Measurements from ENCODE around the gene TCF25. TPM values are rescaled to one million over a fixed set of nuclear protein-coding genes. Genes with fewer than 3 reads are reported as not detected.

Gene TCF25
- total RNA-seq, 1 donor from 2014 or later, result 162 TPM

- intact Hi-C loops (cut with DNase I), result no loop called here
- H3K36me3 ChIP-seq, result peaks cover 31% of the 10 kb centered on the region
- H3K4me3 ChIP-seq, result peak overlapping the region; percentile 21
- no peak overlapping the region for H3K27ac ChIP-seq
- H3K9me3 ChIP-seq, result no peaks in the 10 kb centered on the region
- no peak for TF ChIP-seq CTCF (IDR thresholded peaks at IDR 0.05)
- DNase-seq (peak; percentile 79), ATAC-seq (peak; percentile 82)
- no peaks in the 10 kb centered on the region for H3K27me3 ChIP-seq
- H3K4me1 ChIP-seq, result no peaks in the 10 kb centered on the region
Observed at GRCh38 chr16:89958068-89958467, 84.7 kb downstream of the TCF25 start.

- no peak overlapping the region for H3K27ac ChIP-seq
- peaks cover 31% of the 10 kb centered on the region for H3K36me3 ChIP-seq
- no peak overlapping the region for H3K4me3 ChIP-seq
- no peak for TF ChIP-seq CTCF (IDR thresholded peaks at IDR 0.05)
- intact Hi-C loops (cut with DNase I), result no loop called here
- ATAC-seq (no peak), DNase-seq (no peak)
- H3K4me1 ChIP-seq, result no peaks in the 10 kb centered on the region
- no peaks in the 10 kb centered on the region for H3K27me3 ChIP-seq
- H3K9me3 ChIP-seq, result no peaks in the 10 kb centered on the region
Observed at GRCh38 chr16:89958596-89958995, 85.2 kb downstream of the TCF25 start.

GRCh38 chr16:89960966-89961365 lies 87.6 kb downstream of the TCF25 start:
- Histone ChIP-seq H3K27ac (no peak overlapping the region), H3K4me1 (no peaks in the 10 kb centered on the region), H3K4me3 (no peak overlapping the region), H3K27me3 (no peaks in the 10 kb centered on the region), H3K9me3 (no peaks in the 10 kb centered on the region), H3K36me3 (peaks cover 35% of the 10 kb centered on the region)
- ATAC-seq (no peak), DNase-seq (no peak)
- intact Hi-C loops (cut with DNase I), result no loop called here
- no peak for TF ChIP-seq CTCF (IDR thresholded peaks at IDR 0.05)

Other genes with a start within 250 kb of the TCF25 start
- gene CHMP1A, start 215.9 kb upstream of the TCF25 start, total RNA-seq, result 74.0 TPM
- 8.1 TPM for gene SPATA33, start 215.8 kb upstream of the TCF25 start, total RNA-seq
- 81.5 TPM for gene CDK10, start 186.9 kb upstream of the TCF25 start, total RNA-seq
- gene SPATA2L, start 171.9 kb upstream of the TCF25 start, total RNA-seq, result 13.3 TPM
- gene VPS9D1, start 152.7 kb upstream of the TCF25 start, total RNA-seq, result 15.7 TPM
- 35.8 TPM for gene ZNF276, start 152.1 kb upstream of the TCF25 start, total RNA-seq
- 6.1 TPM for gene FANCA, start 56.9 kb upstream of the TCF25 start, total RNA-seq
- gene SPIRE2, start 45.1 kb upstream of the TCF25 start, total RNA-seq, result 9.5 TPM
- gene MC1R, start 45.3 kb downstream of the TCF25 start, total RNA-seq, result 3.6 TPM
- 1.5 TPM for gene TUBB3, start 49.8 kb downstream of the TCF25 start, total RNA-seq
- gene DEF8, start 75.2 kb downstream of the TCF25 start, total RNA-seq, result 70.0 TPM
- 7.0 TPM for gene DBNDD1, start 145.9 kb downstream of the TCF25 start, total RNA-seq
- not detected for gene PRDM7, start 203.7 kb downstream of the TCF25 start, total RNA-seq